Gastroesophageal sphincter (tissue), 3 donors: Measurements from ENCODE around the gene KIFC1.

Source experiments
- CTCF ChIP-seq, 4 experiments: fragments of 200-600 bp in 2 of 4; fragments of 450-650 bp in 2 of 4; sonication (generic) in 1 of 4; IDR thresholded peaks; one replicate each; pipeline ENCODE4 v1.5.1; 2017 to 2019; ENCODE audit warnings: antibody characterized with exemption in 4 of 4, mild to moderate bottlenecking in 2 of 4, moderate library complexity in 2 of 4
- EP300 ChIP-seq: sonication (generic); formaldehyde crosslinking; IDR thresholded peaks from one replicate; pipeline ENCODE4 v1.6.1; 2017; ENCODE audit warnings: antibody characterized with exemption, mild to moderate bottlenecking
- POLR2A ChIP-seq, 2 donors: fragments of 450-650 bp; IDR thresholded peaks; one replicate each; pipeline ENCODE4 v1.6.1; 2017; ENCODE audit warnings: antibody characterized with exemption in 2 of 2, mild to moderate bottlenecking in 2 of 2, moderate library complexity in 1 of 2
- POLR2AphosphoS5 ChIP-seq: sonication (generic); formaldehyde crosslinking; IDR thresholded peaks from one replicate; pipeline ENCODE4 v1.6.1; 2017; ENCODE audit warnings: antibody characterized with exemption

GRCh38 chr6:33419580-33420490 is 28.2 kb downstream of the KIFC1 start, which contains the start of gene SYNGAP1:
- TF ChIP-seq POLR2A (IDR thresholded peaks at IDR 0.05) = no peak
- no peak for TF ChIP-seq POLR2AphosphoS5
- TF ChIP-seq CTCF (IDR thresholded peaks at IDR 0.05) = peak in 1 of 4 experiments; percentile 2
- no peak for TF ChIP-seq EP300
